ENCODE data around the gene ADRA2B. TPM values are rescaled to one million over a fixed set of nuclear protein-coding genes. Genes with fewer than 3 reads are reported as not detected.

The ADRA2B gene
- total and polyA plus RNA-seq, 2 donors (not counting 1 experiment from before 2014, with no cell fraction given) = 0.27 to 0.46 TPM

DNA sequence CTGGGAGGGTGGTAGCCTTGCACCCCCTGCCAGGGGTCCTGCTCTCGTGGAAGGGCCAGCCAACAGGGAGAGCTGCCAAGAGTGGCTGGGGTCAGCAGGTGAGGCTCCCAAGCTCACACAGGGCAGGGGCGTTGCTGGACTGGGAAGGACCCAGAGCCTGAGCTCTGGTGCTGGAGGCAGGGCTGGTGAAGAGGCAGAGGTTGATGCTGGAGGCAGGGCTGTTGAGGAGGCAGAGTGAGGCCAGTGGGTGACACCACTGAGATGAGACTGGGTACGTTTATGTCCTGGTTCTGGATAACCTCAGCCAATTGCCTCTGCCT, 7.0 kb downstream of the ADRA2B start:
- H3K36me3 ChIP-seq (replicated peaks in 1 of 2; ENCODE audit: control extremely low read depth in 1 of 2, control insufficient read depth in 1 of 2, extremely low read depth in 1 of 2, insufficient read depth in 2 of 2, low read length in 1 of 2) = no peaks in the 10 kb centered on the region
- H4K20me1 ChIP-seq (ENCODE audit: control insufficient read depth, insufficient read depth, low read length, poor library complexity, severe bottlenecking) = no peaks in the 10 kb centered on the region
- H2AFZ ChIP-seq (ENCODE audit: insufficient read depth, low read depth, low read length, poor library complexity, severe bottlenecking) = no peak overlapping the region
- intact Hi-C loops (cut with micrococcal nuclease) = no loop called here
- no peak overlapping the region for H3K27ac ChIP-seq (ENCODE audit: low read length in 2 of 2)
- TF ChIP-seq, protein P1, sequence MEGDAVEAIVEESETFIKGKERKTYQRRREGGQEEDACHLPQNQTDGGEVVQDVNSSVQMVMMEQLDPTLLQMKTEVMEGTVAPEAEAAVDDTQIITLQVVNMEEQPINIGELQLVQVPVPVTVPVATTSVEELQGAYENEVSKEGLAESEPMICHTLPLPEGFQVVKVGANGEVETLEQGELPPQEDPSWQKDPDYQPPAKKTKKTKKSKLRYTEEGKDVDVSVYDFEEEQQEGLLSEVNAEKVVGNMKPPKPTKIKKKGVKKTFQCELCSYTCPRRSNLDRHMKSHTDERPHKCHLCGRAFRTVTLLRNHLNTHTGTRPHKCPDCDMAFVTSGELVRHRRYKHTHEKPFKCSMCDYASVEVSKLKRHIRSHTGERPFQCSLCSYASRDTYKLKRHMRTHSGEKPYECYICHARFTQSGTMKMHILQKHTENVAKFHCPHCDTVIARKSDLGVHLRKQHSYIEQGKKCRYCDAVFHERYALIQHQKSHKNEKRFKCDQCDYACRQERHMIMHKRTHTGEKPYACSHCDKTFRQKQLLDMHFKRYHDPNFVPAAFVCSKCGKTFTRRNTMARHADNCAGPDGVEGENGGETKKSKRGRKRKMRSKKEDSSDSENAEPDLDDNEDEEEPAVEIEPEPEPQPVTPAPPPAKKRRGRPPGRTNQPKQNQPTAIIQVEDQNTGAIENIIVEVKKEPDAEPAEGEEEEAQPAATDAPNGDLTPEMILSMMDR (IDR thresholded peaks at IDR 0.05) = no peak
- no peak for TF ChIP-seq EZH2 (IDR thresholded peaks at IDR 0.05; ENCODE audit: borderline replicate concordance, insufficient read depth, low read depth, low read length, poor library complexity, severe bottlenecking)
- peaks cover 0 to 3% (median 0%) of the 10 kb centered on the region in 4 experiments for H3K27me3 ChIP-seq (replicated peaks in 1 of 4; ENCODE audit: control extremely low read depth in 1 of 4, control insufficient read depth in 3 of 4, insufficient read depth in 4 of 4, low read length in 3 of 4)
- ChIA-PET CTCF (no interaction called here), POLR2A (no interaction called here)
- H3K9me3 Mint-ChIP-seq (ENCODE audit: insufficient read depth) = peaks cover 5% of the 10 kb centered on the region
- H3K9ac ChIP-seq (ENCODE audit: low read length) = no peak overlapping the region
- ATAC-seq (ENCODE audit: low read depth) = no peak
- no peaks in the 10 kb centered on the region for H3K79me2 ChIP-seq (ENCODE audit: control insufficient read depth, insufficient read depth, low read length)
- H3K4me3 ChIP-seq (ENCODE audit: control extremely low read depth in 1 of 5, extremely low read depth in 1 of 5, insufficient read depth in 1 of 5, low read depth in 2 of 5, low read length in 4 of 5) = no peak overlapping the region
- no peaks in the 10 kb centered on the region for H3K4me1 Mint-ChIP-seq
- H3K4me3 Mint-ChIP-seq = no peak overlapping the region
- H3K27me3 Mint-ChIP-seq = peaks cover 10% of the 10 kb centered on the region
- WGBS (ENCODE audit: insufficient coverage) = 81% methylated on average over 3 of the region's 3 CpGs
- H3K27ac Mint-ChIP-seq = no peak overlapping the region
- H3K9me3 ChIP-seq (ENCODE audit: control extremely low read depth in 1 of 3, control insufficient read depth in 2 of 3, insufficient read depth in 1 of 3, low read length in 2 of 3) = peaks cover 0 to 23% (median 11%) of the 10 kb centered on the region in 3 donors
- no peak for DNase-seq
- no peak overlapping the region for H3K4me2 ChIP-seq (replicated peaks; ENCODE audit: low read depth, low read length, poor library complexity, severe bottlenecking)
- H3K4me1 ChIP-seq (ENCODE audit: control insufficient read depth in 2 of 2, insufficient read depth in 2 of 2, low read length in 2 of 2) = no peaks in the 10 kb centered on the region

DNA sequence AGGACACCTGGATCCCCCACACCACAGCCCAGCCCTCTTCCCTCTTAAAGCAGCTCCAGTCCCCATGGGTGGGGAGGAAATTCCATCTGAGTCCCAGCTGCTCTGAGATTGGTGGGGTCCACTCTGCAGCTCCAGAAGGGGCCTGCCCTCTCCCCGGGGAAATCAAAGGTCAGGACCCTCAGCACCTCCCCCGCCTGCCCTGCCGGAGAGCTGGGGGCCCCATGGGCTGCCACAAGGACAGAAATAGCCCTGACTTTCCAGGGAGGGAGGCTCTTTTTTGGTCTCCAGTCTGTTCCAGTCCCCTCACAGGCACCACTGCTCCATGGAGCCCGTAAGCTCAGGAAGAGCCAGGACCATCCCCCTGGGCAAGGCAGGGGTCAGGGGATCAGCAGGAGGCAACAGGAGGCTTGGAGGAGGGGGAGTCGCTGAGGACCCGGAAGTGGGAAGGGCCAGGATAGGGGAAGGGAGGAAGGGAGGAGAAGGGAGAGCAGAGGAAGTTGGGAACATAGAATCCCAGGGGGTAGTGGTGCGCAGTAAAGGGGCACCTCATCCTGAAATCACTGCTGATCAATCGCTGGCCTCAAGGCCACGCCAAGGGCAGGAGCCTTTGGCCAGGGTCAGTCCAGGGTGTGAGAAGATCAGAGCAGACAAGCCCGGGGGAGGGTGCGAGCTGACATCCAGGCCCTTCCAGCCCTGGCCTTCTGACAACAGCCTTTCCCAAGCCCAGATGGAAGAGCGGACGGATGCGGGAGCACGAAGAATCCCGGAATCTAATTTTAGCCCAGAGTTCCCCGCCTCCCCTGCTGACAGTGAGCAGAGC, 7.6 kb downstream of the ADRA2B start:
- WGBS (ENCODE audit: insufficient coverage) = 78% methylated on average over 17 of the region's 17 CpGs
- POLR2A ChIA-PET = no interaction called here
- Histone ChIP-seq H3K36me3 (replicated peaks in 1 of 2; ENCODE audit: control extremely low read depth in 1 of 2, control insufficient read depth in 1 of 2, extremely low read depth in 1 of 2, insufficient read depth in 2 of 2, low read length in 1 of 2) (no peaks in the 10 kb centered on the region), H3K4me2 (replicated peaks; ENCODE audit: low read depth, low read length, poor library complexity, severe bottlenecking) (no peak overlapping the region), H3K27ac (ENCODE audit: low read length in 2 of 2) (no peak overlapping the region), H3K9ac (ENCODE audit: low read length) (no peak overlapping the region), H3K4me1 (ENCODE audit: control insufficient read depth in 2 of 2, insufficient read depth in 2 of 2, low read length in 2 of 2) (no peaks in the 10 kb centered on the region), H3K79me2 (ENCODE audit: control insufficient read depth, insufficient read depth, low read length) (no peaks in the 10 kb centered on the region), H2AFZ (ENCODE audit: insufficient read depth, low read depth, low read length, poor library complexity, severe bottlenecking) (no peak overlapping the region), H4K20me1 (ENCODE audit: control insufficient read depth, insufficient read depth, low read length, poor library complexity, severe bottlenecking) (no peaks in the 10 kb centered on the region), H3K27me3 (replicated peaks in 1 of 4; ENCODE audit: control extremely low read depth in 1 of 4, control insufficient read depth in 3 of 4, insufficient read depth in 4 of 4, low read length in 3 of 4) (peaks cover 0 to 3% (median 0%) of the 10 kb centered on the region in 4 experiments), H3K4me3 (ENCODE audit: control extremely low read depth in 1 of 5, extremely low read depth in 1 of 5, insufficient read depth in 1 of 5, low read depth in 2 of 5, low read length in 4 of 5) (no peak overlapping the region), H3K9me3 (ENCODE audit: control extremely low read depth in 1 of 3, control insufficient read depth in 2 of 3, insufficient read depth in 1 of 3, low read length in 2 of 3) (peaks cover 0 to 23% (median 11%) of the 10 kb centered on the region in 3 donors)
- TF ChIP-seq EZH2 (IDR thresholded peaks at IDR 0.05; ENCODE audit: borderline replicate concordance, insufficient read depth, low read depth, low read length, poor library complexity, severe bottlenecking) = no peak
- CTCF ChIA-PET = interaction anchor here (1.0 kb wide), 1 partner anchor 66 kb away, joined by 4 read pairs; no protein-coding TSS in a partner anchor
- ATAC-seq (ENCODE audit: low read depth) (no peak), DNase-seq (no peak)
- Mint-ChIP-seq H3K9me3 (ENCODE audit: insufficient read depth) (peaks cover 5% of the 10 kb centered on the region), H3K4me3 (no peak overlapping the region), H3K27me3 (peaks cover 10% of the 10 kb centered on the region), H3K27ac (no peak overlapping the region), H3K4me1 (no peaks in the 10 kb centered on the region)
- intact Hi-C loops (cut with micrococcal nuclease) = no loop called here
